GM21737 (cell line): Measurements from ENCODE around the gene CTSK.

ENCODE experiments used
- ATAC-seq: cut with Tn5 transposase; IDR thresholded peaks from one replicate; pipeline ENCODE4 v1.9.1; 2021; ENCODE audit warnings: mild to moderate bottlenecking, moderate library complexity; ENCODE audit not compliant: unreplicated experiment

The CTSK gene

GRCh38 chr1:150763018-150763417 lies 45.0 kb downstream of the CTSK start:
- no peak for ATAC-seq

- ATAC-seq, result no peak
These were observed 45.5 kb downstream of the CTSK start for GRCh38 chr1:150762552-150762951.

GRCh38 chr1:150761801-150762200 lies 46.3 kb downstream of the CTSK start:
- ATAC-seq, result no peak

GRCh38 chr1:150760013-150760412 lies 48.0 kb downstream of the CTSK start:
- ATAC-seq, result no peak

GRCh38 chr1:150753416-150753815 lies 54.6 kb downstream of the CTSK start:
- ATAC-seq, result no peak

GRCh38 chr1:150751443-150751842 lies 56.6 kb downstream of the CTSK start:
- ATAC-seq, result no peak

GRCh38 chr1:150749720-150750311 lies 58.2 kb downstream of the CTSK start:
- no peak for ATAC-seq

- no peak for ATAC-seq
These were observed 59.0 kb downstream of the CTSK start for GRCh38 chr1:150748878-150749719.
